NCI-H2107 treated with DMSO at 0.1 percent for 48 hours (cell line): ENCODE measurements around the gene HS3ST3A1.
A peak's percentile ranks its signal among the peaks of the same experiment; 100 is the strongest.

Source experiments
- DNase-seq: peaks from one replicate; lab custom pipeline; 2025; ENCODE audit not compliant: unreplicated experiment; lab: John Stamatoyannopoulos, UW

Gene HS3ST3A1

GRCh38 chr17:13598353-13599167 is 3.2 kb downstream of the HS3ST3A1 start:
- no peak for DNase-seq

- DNase-seq = no peak
These were observed 3.9 kb downstream of the HS3ST3A1 start for GRCh38 chr17:13597723-13598347.

GRCh38 chr17:13596241-13596923 is 5.3 kb downstream of the HS3ST3A1 start:
- DNase-seq = no peak

- no peak for DNase-seq
These were observed 6.2 kb downstream of the HS3ST3A1 start for GRCh38 chr17:13595599-13595899.

GRCh38 chr17:13594762-13595598 is 6.7 kb downstream of the HS3ST3A1 start:
- DNase-seq = peak; percentile 11

GRCh38 chr17:13594310-13594709 is 7.4 kb downstream of the HS3ST3A1 start:
- DNase-seq = no peak

GRCh38 chr17:13593757-13594156 is 8.0 kb downstream of the HS3ST3A1 start:
- DNase-seq = no peak

- DNase-seq = no peak
These were observed 8.5 kb downstream of the HS3ST3A1 start for GRCh38 chr17:13593021-13593751.

GRCh38 chr17:13592427-13592826 is 9.3 kb downstream of the HS3ST3A1 start:
- DNase-seq = no peak

- DNase-seq = no peak
These were observed 11.3 kb downstream of the HS3ST3A1 start for GRCh38 chr17:13590441-13590840.

- DNase-seq = no peak
These were observed 12.1 kb downstream of the HS3ST3A1 start for GRCh38 chr17:13589658-13590057.

GRCh38 chr17:13587487-13588338 is 14.0 kb downstream of the HS3ST3A1 start:
- DNase-seq = no peak

- no peak for DNase-seq
These were observed 17.0 kb downstream of the HS3ST3A1 start for GRCh38 chr17:13584701-13585080.

- no peak for DNase-seq
These were observed 17.6 kb downstream of the HS3ST3A1 start for GRCh38 chr17:13583996-13584700.

- no peak for DNase-seq
These were observed 18.8 kb downstream of the HS3ST3A1 start for GRCh38 chr17:13582776-13583547.

- DNase-seq = no peak
These were observed 19.8 kb downstream of the HS3ST3A1 start for GRCh38 chr17:13581925-13582324.

- no peak for DNase-seq
These were observed 20.9 kb downstream of the HS3ST3A1 start for GRCh38 chr17:13580790-13581189.
